Stimulated activated CD8-positive, alpha-beta memory T cell treated with anti-CD3 and anti-CD28 coated beads, Interleukin-12 subunit alpha, Interleukin-12 subunit beta, amount 100 ng/mL, for 1 hour (primary cell): ENCODE data around the gene APOD.
"Not testable (repeated sequence)": the region's sequence is repeated elsewhere in the genome, so short reads cannot be mapped to it uniquely, and the experiment has no call there.

ENCODE experiments used
- DNase-seq: peaks from one replicate; pipeline ENCODE4 v3.0.0-alpha.2; 2020; ENCODE audit warnings: low read depth

APOD gene

GRCh38 chr3:195583831-195584542 is at the start of gene APOD:
TSS of gene APOD (minus strand) at chr3:195583940. CDS start at chr3:195579461, 4,479 bp downstream.
- DNase-seq = no peak

- DNase-seq = not testable (repeated sequence)
Measured at GRCh38 chr3:195633351-195633750, 49.6 kb upstream of the APOD start.

- not testable (repeated sequence) for DNase-seq
Measured at GRCh38 chr3:195632501-195633185, 48.9 kb upstream of the APOD start.

GRCh38 chr3:195632046-195632445 is 48.3 kb upstream of the APOD start:
- DNase-seq = not testable (repeated sequence)

- not testable (repeated sequence) for DNase-seq
Measured at GRCh38 chr3:195630938-195631495, 47.3 kb upstream of the APOD start.

GRCh38 chr3:195630086-195630917 is 46.6 kb upstream of the APOD start:
- DNase-seq = not testable (repeated sequence)

GRCh38 chr3:195629682-195630081 is 45.9 kb upstream of the APOD start:
- not testable (repeated sequence) for DNase-seq

- not testable (repeated sequence) for DNase-seq
Measured at GRCh38 chr3:195628386-195628920, 44.7 kb upstream of the APOD start.

GRCh38 chr3:195627515-195628385 is 44.0 kb upstream of the APOD start:
- not testable (repeated sequence) for DNase-seq

GRCh38 chr3:195624603-195625560 is 41.1 kb upstream of the APOD start:
- not testable (repeated sequence) for DNase-seq

GRCh38 chr3:195624171-195624570 is 40.4 kb upstream of the APOD start:
- not testable (repeated sequence) for DNase-seq

GRCh38 chr3:195623217-195623965 is 39.7 kb upstream of the APOD start:
- DNase-seq = not testable (repeated sequence)

- not testable (repeated sequence) for DNase-seq
Measured at GRCh38 chr3:195622523-195623170, 38.9 kb upstream of the APOD start.

- DNase-seq = not testable (repeated sequence)
Measured at GRCh38 chr3:195622012-195622411, 38.3 kb upstream of the APOD start.

- DNase-seq = not testable (repeated sequence)
Measured at GRCh38 chr3:195621095-195621494, 37.4 kb upstream of the APOD start.

GRCh38 chr3:195620476-195620875 is 36.7 kb upstream of the APOD start:
- DNase-seq = not testable (repeated sequence)

- DNase-seq = not testable (repeated sequence)
Measured at GRCh38 chr3:195619591-195620369, 36.0 kb upstream of the APOD start.
